ENCODE data around the gene CEP78. TPM values are rescaled to one million over a fixed set of nuclear protein-coding genes. Genes with fewer than 3 reads are reported as not detected.

CEP78 gene
- total RNA-seq, 1 experiment from 2014 or later, result 48.1 TPM

- ChIA-PET RAD21 (ENCODE audit: low non-redundant PET in 1 of 2, low total read pairs in 2 of 2, uncharacterized antibody in 2 of 2, unreplicated experiment in 2 of 2) (no interaction called here), POLR2A (no interaction called here), CTCF (no interaction called here)
- Histone ChIP-seq H3K79me2 (ENCODE audit: insufficient read depth, low read length) (peaks cover 44% of the 10 kb centered on the region), H3K9me3 (ENCODE audit: control insufficient read depth in 1 of 2, insufficient read depth in 1 of 2, low read depth in 1 of 2, low read length in 2 of 2) (no peaks in the 10 kb centered on the region), H3K9me2 (ENCODE audit: insufficient read depth) (no peaks in the 10 kb centered on the region), H3K36me3 (ENCODE audit: control insufficient read depth in 1 of 2, insufficient read depth in 2 of 2, low read length in 2 of 2) (peaks cover 11 to 17% of the 10 kb centered on the region in 2 experiments; a peak in 2 of 4 replicates), H3K9ac (ENCODE audit: low read length) (no peak overlapping the region), H3K4me2 (ENCODE audit: low read length) (no peak overlapping the region), H3K4me3 (replicated peaks in 1 of 2; ENCODE audit: low read depth in 1 of 2, low read length in 2 of 2) (no peak overlapping the region), H3K4me1 (ENCODE audit: control insufficient read depth in 1 of 2, insufficient read depth in 2 of 2, low read length in 2 of 2) (peaks cover 2 to 12% of the 10 kb centered on the region in 2 experiments; a peak in 3 of 4 replicates), H4K20me1 (ENCODE audit: insufficient read depth) (no peaks in the 10 kb centered on the region), H3K27me3 (ENCODE audit: insufficient read depth, low read length) (no peaks in the 10 kb centered on the region), H3K27ac (ENCODE audit: low read depth, low read length) (no peak overlapping the region), H2AFZ (ENCODE audit: low read depth, low read length, poor library complexity, severe bottlenecking) (no peak overlapping the region)
- TF ChIP-seq FOSL1 (IDR thresholded peaks at IDR 0.05; ENCODE audit: low read depth) (no peak), ZNF274 (IDR thresholded peaks at IDR 0.05; ENCODE audit: low read depth, low read length) (no peak), TCF7L2 (IDR thresholded peaks at IDR 0.05; ENCODE audit: borderline replicate concordance, extremely low read depth, insufficient read depth, insufficient read length) (no peak), ZBTB33 (IDR thresholded peaks at IDR 0.05; ENCODE audit: extremely low read depth, insufficient replicate concordance, low read length) (no peak), POLR2AphosphoS5 (IDR thresholded peaks at IDR 0.05; ENCODE audit: low read depth, low read length) (no peak), EZH2phosphoT487 (IDR thresholded peaks at IDR 0.05; ENCODE audit: borderline replicate concordance) (no peak)
- ATAC-seq, result no peak
- intact Hi-C loops (cut with micrococcal nuclease), result no loop called here
- no TSS peak for BruUV-seq (replicated peaks)
- no peak for DNase-seq (ENCODE audit: low read depth, low spot score)
These were observed 2.5 kb downstream of the CEP78 start for GRCh38 chr9:78238046-78239038.
